ENCODE data around the gene DUSP9. TPM values are rescaled to one million over a fixed set of nuclear protein-coding genes. Genes with fewer than 3 reads are reported as not detected.

Gene DUSP9
- total and polyA plus RNA-seq, 10 of the 15 experiments (the other 5 are each of a cell fraction or from before 2014, with no cell fraction given): 0.10 TPM; not detected in 9

- H3K4me1 ChIP-seq (ENCODE audit: control insufficient read depth, insufficient read depth, low read length): no peaks in the 10 kb centered on the region
- H3K79me2 ChIP-seq (ENCODE audit: control insufficient read depth, insufficient read depth, low read length): no peaks in the 10 kb centered on the region
- no TSS peak for BruUV-seq (replicated peaks)
- no peaks in the 10 kb centered on the region; the same call in 2 of the 3 replicates for H3K9me3 ChIP-seq (replicated peaks; ENCODE audit: control insufficient read depth, insufficient read depth, low read length)
- SMC1A ChIA-PET (ENCODE audit: uncharacterized antibody, unreplicated experiment): no interaction called here
- no peak for FAIRE-seq
- peaks cover 1 to 2% of the 10 kb centered on the region in 2 experiments; a peak in 2 of 4 replicates for H3K27me3 ChIP-seq (replicated peaks in 1 of 2; ENCODE audit: control insufficient read depth in 2 of 2, insufficient read depth in 2 of 2, low read length in 1 of 2)
- in situ Hi-C loops (cut with MboI): no loop called here
- no peak overlapping the region for H3K4me2 ChIP-seq (ENCODE audit: control insufficient read depth, insufficient read depth)
- CTCF ChIA-PET: no interaction called here
- no peaks in the 10 kb centered on the region for H4K20me1 ChIP-seq (ENCODE audit: control insufficient read depth, insufficient read depth)
- H3K4me3 ChIP-seq: no peak overlapping the region
- no peak overlapping the region for H3K9ac ChIP-seq (ENCODE audit: control insufficient read depth, insufficient read depth, low read length)
- DNase-seq (ENCODE audit: low read depth, low spot score): no peak
- POLR2A ChIA-PET: no interaction called here
- no peak for ATAC-seq
- intact Hi-C loops (cut with micrococcal nuclease; ENCODE audit: unreplicated experiment): no loop called here
- RAD21 ChIA-PET (ENCODE audit: unreplicated experiment): no interaction called here
- no peak overlapping the region for H3K27ac ChIP-seq (ENCODE audit: control insufficient read depth, insufficient read depth)
- no peak overlapping the region for H2AFZ ChIP-seq (ENCODE audit: control insufficient read depth, low read depth, low read length)
- WGBS (ENCODE audit: insufficient coverage, insufficient replicate concordance, low lambda C conversion rate, missing lambda C conversion rate): 53% methylated on average over 27 of the region's 28 CpGs
- H3K36me3 ChIP-seq (ENCODE audit: control insufficient read depth in 2 of 2, insufficient read depth in 2 of 2, low read length in 1 of 2): no peaks in the 10 kb centered on the region
- TF ChIP-seq MYC (IDR thresholded peaks at IDR 0.05; ENCODE audit: insufficient read depth, insufficient read length, insufficient replicate concordance, low read length, severe bottlenecking) (no peak), ZBTB40 (IDR thresholded peaks at IDR 0.05; ENCODE audit: borderline replicate concordance) (no peak), RFX5 (IDR thresholded peaks at IDR 0.05; ENCODE audit: low read depth, low read length) (no peak), STAT3 (IDR thresholded peaks at IDR 0.05; ENCODE audit: low read depth, low read length) (no peak), IRF3 (IDR thresholded peaks at IDR 0.05) (no peak), MTA2 (IDR thresholded peaks at IDR 0.05; ENCODE audit: low read depth) (no peak), DPF2 (IDR thresholded peaks at IDR 0.05) (no peak), KLF5 (IDR thresholded peaks at IDR 0.05; ENCODE audit: partially characterized antibody) (no peak), MEF2B (IDR thresholded peaks at IDR 0.05; ENCODE audit: partially characterized antibody, poor library complexity, severe bottlenecking) (no peak), BCLAF1 (IDR thresholded peaks at IDR 0.05) (no peak), BACH1 (IDR thresholded peaks at IDR 0.05; ENCODE audit: borderline replicate concordance) (no peak)
- TF ChIP-seq, protein P1, sequence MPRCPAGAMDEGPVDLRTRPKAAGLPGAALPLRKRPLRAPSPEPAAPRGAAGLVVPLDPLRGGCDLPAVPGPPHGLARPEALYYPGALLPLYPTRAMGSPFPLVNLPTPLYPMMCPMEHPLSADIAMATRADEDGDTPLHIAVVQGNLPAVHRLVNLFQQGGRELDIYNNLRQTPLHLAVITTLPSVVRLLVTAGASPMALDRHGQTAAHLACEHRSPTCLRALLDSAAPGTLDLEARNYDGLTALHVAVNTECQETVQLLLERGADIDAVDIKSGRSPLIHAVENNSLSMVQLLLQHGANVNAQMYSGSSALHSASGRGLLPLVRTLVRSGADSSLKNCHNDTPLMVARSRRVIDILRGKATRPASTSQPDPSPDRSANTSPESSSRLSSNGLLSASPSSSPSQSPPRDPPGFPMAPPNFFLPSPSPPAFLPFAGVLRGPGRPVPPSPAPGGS (IDR thresholded peaks at IDR 0.05; ENCODE audit: borderline replicate concordance, insufficient read depth, low read depth, low read length, poor library complexity, severe bottlenecking): no peak
Observed at GRCh38 chrX:153639177-153640044, 7.6 kb upstream of the DUSP9 start.

Data from GM12878 (cell line).